GM12878 (cell line): Measurements from ENCODE around the gene PHLDB1. TPM values are rescaled to one million over a fixed set of nuclear protein-coding genes. Genes with fewer than 3 reads are reported as not detected.

ENCODE experiments used
- ATAC-seq: fragments of 200-7000 bp; cut with Tn5 transposase; 3 replicates; pipeline ENCODE4 v1.9.1; 2020; ENCODE audit warnings: mild to moderate bottlenecking, moderate library complexity
- BruUV-seq: library from RNA; stranded (reverse); fragments of 400-500 nt; replicated peaks from 2 replicates; lab custom pipeline; 2021; lab: Mats Ljungman, UMichigan
- CTCF ChIA-PET: fragments of 300-600 bp; sonication (Branson Sonifier 250); formaldehyde crosslinking; extraction: SDS; loops from one replicate; lab custom pipeline; 2021; ENCODE audit warnings: inconsistent platforms; lab: Yijun Ruan, JAX
- POLR2A ChIA-PET: fragments of 350-600 bp; formaldehyde crosslinking; extraction: SDS; loops from one replicate; lab custom pipeline; 2021; ENCODE audit warnings: inconsistent platforms; lab: Charles Lee
- RAD21 ChIA-PET: fragments of 300-600 bp; sonication (Branson Sonifier 250); formaldehyde crosslinking; loops from one replicate; lab custom pipeline; 2023; ENCODE audit warnings: antibody characterized with exemption; ENCODE audit not compliant: unreplicated experiment; lab: Charles Lee
- SMC1A ChIA-PET: fragments of 300-600 bp; sonication (Branson Sonifier 250); formaldehyde crosslinking; loops from one replicate; lab custom pipeline; 2023; ENCODE audit not compliant: unreplicated experiment, uncharacterized antibody; lab: Charles Lee
- DNase-seq: peaks from one replicate; pipeline ENCODE4 v3.0.0-alpha.2; 2011; ENCODE audit warnings: low read depth, low spot score
- FAIRE-seq: peaks from 3 replicates; lab custom pipeline; 2011; peaks lifted over from hg19 to GRCh38; lab: Jason Lieb, UNC
- H2AFZ ChIP-seq: 2 replicates; pipeline ENCODE4 v1.6.0; 2011; ENCODE audit warnings: low read depth, low read length, control low read depth; ENCODE audit not compliant: control insufficient read depth
- H3K27ac ChIP-seq: 2 replicates; pipeline ENCODE4 v1.5.1; 2011; ENCODE audit warnings: control low read depth; ENCODE audit not compliant: control insufficient read depth, insufficient read depth
- H3K27me3 ChIP-seq, 2 experiments: replicated peaks in 1 of 2; 2 replicates each; pipeline versions ENCODE4 v1.6.0 to v1.6.1; 2011; ENCODE audit warnings: low read length in 1 of 2; ENCODE audit not compliant: control insufficient read depth in 2 of 2, insufficient read depth in 2 of 2
- H3K36me3 ChIP-seq, 2 experiments: 2 replicates each; pipeline ENCODE4 v1.5.1; 2011; ENCODE audit warnings: low read length in 1 of 2; ENCODE audit not compliant: control insufficient read depth in 2 of 2, insufficient read depth in 2 of 2
- H3K4me1 ChIP-seq: 2 replicates; pipeline ENCODE4 v1.6.1; 2011; ENCODE audit warnings: mild to moderate bottlenecking, low read length, moderate library complexity, mixed read lengths; ENCODE audit not compliant: control insufficient read depth, insufficient read depth
- H3K4me2 ChIP-seq: 2 replicates; pipeline ENCODE4 v1.6.0; 2011; ENCODE audit warnings: control low read depth; ENCODE audit not compliant: control insufficient read depth, insufficient read depth
- H3K4me3 ChIP-seq: fragments of 200-600 bp; sonication (generic); 2 replicates; pipeline ENCODE4 v1.5.1; 2016
- H3K79me2 ChIP-seq: 2 replicates; pipeline ENCODE4 v1.6.0; 2011; ENCODE audit warnings: low read length; ENCODE audit not compliant: control insufficient read depth, insufficient read depth
- H3K9ac ChIP-seq: 2 replicates; pipeline ENCODE4 v1.8.0; 2011; ENCODE audit warnings: low read length, control low read depth, mixed read lengths; ENCODE audit not compliant: control insufficient read depth, insufficient read depth
- H3K9me3 ChIP-seq: replicated peaks from 3 replicates; pipeline ENCODE4 v1.5.1; 2011; ENCODE audit warnings: mild to moderate bottlenecking, low read length; ENCODE audit not compliant: control insufficient read depth, insufficient read depth
- H4K20me1 ChIP-seq: 2 replicates; pipeline ENCODE4 v1.6.0; 2011; ENCODE audit not compliant: control insufficient read depth, insufficient read depth
- BHLHE40 ChIP-seq, 2 experiments: fragments of 450-650 bp in 1 of 2; IDR thresholded peaks; 2 replicates each; pipeline ENCODE4 v1.6.1; 2011 to 2017; ENCODE audit warnings: low read depth in 2 of 2, borderline replicate concordance in 1 of 2, improper control_type of control experiment in 1 of 2, low read length in 1 of 2, mild to moderate bottlenecking in 1 of 2
- NFYA ChIP-seq: IDR thresholded peaks from 2 replicates; pipeline ENCODE4 v1.6.1; 2011; ENCODE audit warnings: low read depth, mild to moderate bottlenecking, low read length, improper control_type of control experiment, borderline replicate concordance
- PAX5 ChIP-seq: IDR thresholded peaks from 2 replicates; pipeline ENCODE4 v1.6.1; 2011; ENCODE audit warnings: low read depth, low read length, borderline replicate concordance
- POLR2AphosphoS2 ChIP-seq: IDR thresholded peaks from 2 replicates; pipeline ENCODE4 v1.6.1; 2011; ENCODE audit warnings: low read depth, mild to moderate bottlenecking, low read length, improper control_type of control experiment, moderate library complexity
- RAD21 ChIP-seq: IDR thresholded peaks from 2 replicates; pipeline ENCODE4 v1.6.1; 2011; ENCODE audit warnings: mild to moderate bottlenecking, low read depth, low read length, moderate library complexity; ENCODE audit not compliant: insufficient read depth
- RUNX3 ChIP-seq: IDR thresholded peaks from 2 replicates; pipeline ENCODE4 v1.6.1; 2012; ENCODE audit warnings: low read length, inconsistent platforms
- SRF ChIP-seq, 2 experiments: IDR thresholded peaks; 2 replicates each; pipeline ENCODE4 v1.6.1; 2011; ENCODE audit warnings: low read depth in 2 of 2, low read length in 2 of 2, mild to moderate bottlenecking in 1 of 2, moderate library complexity in 1 of 2
- ZBED1 ChIP-seq: IDR thresholded peaks from 2 replicates; pipeline ENCODE4 v1.6.1; 2016; ENCODE audit warnings: borderline replicate concordance
- WGBS: methylation state at CpG from one replicate; pipeline ENCODE4 v1.1.6; 2016; ENCODE audit warnings: low lambda C conversion rate; ENCODE audit not compliant: insufficient replicate concordance, insufficient coverage; ENCODE audit errors: missing lambda C conversion rate; 5-methylcytosine and 5-hydroxymethylcytosine counted together
- in situ Hi-C: fragments of 300-500 bp; cut with MboI; formaldehyde crosslinking; loops from 9 replicates; pipeline ENCODE4 v1.14.3; 2018; ENCODE audit warnings: mixed read lengths
- intact Hi-C: fragments of 100-400 bp; cut with micrococcal nuclease; formaldehyde crosslinking; loops from one replicate; pipeline ENCODE4 v1.14.2; 2022; ENCODE audit not compliant: unreplicated experiment
- polyA plus RNA-seq, 11 experiments: library from polyadenylated mRNA; depleted of rRNA in 4 of 11; unstranded in 6 of 11; stranded (reverse) in 5 of 11; fragments of >200 nt; fragmentation: Nextera tagmentation in 4 of 11; fragmentation: Illumina TruSeq in 1 of 11; extraction: Ambion mirVana in 4 of 11; extraction: Trizol in 1 of 11; gene quantifications; 1 replicate in 1 of 11; 2 replicates in 10 of 11; pipeline versions ENCODE4 v1.2.1 to v1.2.3, GENCODE V29; 2011 to 2016; ENCODE audit warnings: inconsistent platforms in 2 of 11, missing spikeins in 2 of 11, low read depth in 1 of 11
- total RNA-seq, 4 experiments: library from RNA; depleted of rRNA in 3 of 4; stranded (reverse); fragments of >200 nt in 3 of 4; fragmentation: Illumina TruSeq in 1 of 4; extraction: Trizol in 1 of 4; gene quantifications; 2 replicates each; pipeline versions ENCODE4 v1.2.1 to v1.2.3, GENCODE V29; 2013 to 2021
- TF ChIP-seq, protein P1 (sequence below): IDR thresholded peaks from 2 replicates; pipeline ENCODE4 v1.6.1; 2012; ENCODE audit warnings: low read depth, low read length, improper control_type of control experiment
- TF ChIP-seq, protein P2 (sequence below): fragments of 450-650 bp; IDR thresholded peaks from 2 replicates; pipeline ENCODE4 v1.6.1; 2016; ENCODE audit warnings: mild to moderate bottlenecking
- TF ChIP-seq, protein P3 (sequence below): fragments of 450-650 bp; IDR thresholded peaks from 2 replicates; pipeline ENCODE4 v1.6.1; 2018; ENCODE audit warnings: mild to moderate bottlenecking, low read depth, moderate library complexity; ENCODE audit not compliant: partially characterized antibody
- TF ChIP-seq, protein P4 (sequence below): IDR thresholded peaks from 2 replicates; pipeline ENCODE4 v1.6.1; 2012; ENCODE audit warnings: low read depth, low read length, improper control_type of control experiment
- TF ChIP-seq, protein P5 (sequence below): fragments of 150-350 bp; IDR thresholded peaks from 2 replicates; pipeline ENCODE4 v1.6.1; 2016; ENCODE audit warnings: low read depth, low read length

The PHLDB1 gene
- total and polyA plus RNA-seq, 10 of the 15 experiments (the other 5 are each of a cell fraction or from before 2014, with no cell fraction given) = 0.03 to 0.26 (median 0.18) TPM; not detected in 4

DNA sequence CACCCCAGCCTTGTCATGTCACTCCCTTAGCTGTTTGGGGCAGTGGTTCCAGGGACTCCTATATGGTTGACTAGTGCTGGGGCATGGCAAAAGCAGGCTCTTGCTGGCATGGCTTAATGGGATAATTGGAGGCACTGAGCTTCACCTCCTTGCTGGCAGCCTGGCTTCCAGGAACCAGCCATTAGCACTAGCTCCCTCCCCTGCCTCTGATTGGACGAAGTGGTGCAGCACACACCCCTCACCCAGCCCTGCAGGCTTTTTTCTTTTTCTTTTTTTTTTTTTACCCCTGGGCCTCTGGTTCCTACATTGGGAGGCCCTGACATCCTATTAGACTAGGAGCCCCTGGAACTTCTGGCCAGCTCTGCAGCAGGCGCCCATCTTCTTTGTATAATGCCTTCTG lies 18.6 kb downstream of the PHLDB1 start:
- Histone ChIP-seq H4K20me1 (no peaks in the 10 kb centered on the region), H3K4me3 (no peak overlapping the region), H3K9me3 (no peaks in the 10 kb centered on the region), H3K79me2 (no peaks in the 10 kb centered on the region), H2AFZ (no peak overlapping the region), H3K9ac (no peak overlapping the region), H3K27me3 (peaks cover 2 to 5% of the 10 kb centered on the region in 2 experiments), H3K4me1 (no peaks in the 10 kb centered on the region), H3K27ac (no peak overlapping the region), H3K4me2 (no peak overlapping the region), H3K36me3 (no peaks in the 10 kb centered on the region)
- ATAC-seq = no peak
- intact Hi-C loops (no loop called here), in situ Hi-C loops (no loop called here)
- BruUV-seq = no TSS peak
- ChIA-PET POLR2A (interaction anchor here (0.7 kb wide), 1 partner anchor 53 kb away, joined by 3 read pairs; the partner anchor contains the start of gene TREH), RAD21 (interaction anchor here (0.9 kb wide), 1 partner anchor 17 kb away, joined by 3 read pairs; no protein-coding TSS in a partner anchor), SMC1A (interaction anchor here (0.6 kb wide), 1 partner anchor 325 kb away, joined by 3 read pairs; no protein-coding TSS in a partner anchor), CTCF (no interaction called here)
- DNase-seq = no peak
- FAIRE-seq = no peak
- 8% methylated on average over 2 of the region's 2 CpGs for WGBS
- no peak for TF ChIP-seq NFYA
- TF ChIP-seq, protein P1, sequence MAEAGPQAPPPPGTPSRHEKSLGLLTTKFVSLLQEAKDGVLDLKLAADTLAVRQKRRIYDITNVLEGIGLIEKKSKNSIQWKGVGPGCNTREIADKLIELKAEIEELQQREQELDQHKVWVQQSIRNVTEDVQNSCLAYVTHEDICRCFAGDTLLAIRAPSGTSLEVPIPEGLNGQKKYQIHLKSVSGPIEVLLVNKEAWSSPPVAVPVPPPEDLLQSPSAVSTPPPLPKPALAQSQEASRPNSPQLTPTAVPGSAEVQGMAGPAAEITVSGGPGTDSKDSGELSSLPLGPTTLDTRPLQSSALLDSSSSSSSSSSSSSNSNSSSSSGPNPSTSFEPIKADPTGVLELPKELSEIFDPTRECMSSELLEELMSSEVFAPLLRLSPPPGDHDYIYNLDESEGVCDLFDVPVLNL = no peak
- no peak for TF ChIP-seq BHLHE40 (IDR thresholded peaks at IDR 0.05; ENCODE audit: borderline replicate concordance in 1 of 2, low read depth in 2 of 2, low read length in 1 of 2)
- no peak for TF ChIP-seq PAX5
- TF ChIP-seq, protein P2, sequence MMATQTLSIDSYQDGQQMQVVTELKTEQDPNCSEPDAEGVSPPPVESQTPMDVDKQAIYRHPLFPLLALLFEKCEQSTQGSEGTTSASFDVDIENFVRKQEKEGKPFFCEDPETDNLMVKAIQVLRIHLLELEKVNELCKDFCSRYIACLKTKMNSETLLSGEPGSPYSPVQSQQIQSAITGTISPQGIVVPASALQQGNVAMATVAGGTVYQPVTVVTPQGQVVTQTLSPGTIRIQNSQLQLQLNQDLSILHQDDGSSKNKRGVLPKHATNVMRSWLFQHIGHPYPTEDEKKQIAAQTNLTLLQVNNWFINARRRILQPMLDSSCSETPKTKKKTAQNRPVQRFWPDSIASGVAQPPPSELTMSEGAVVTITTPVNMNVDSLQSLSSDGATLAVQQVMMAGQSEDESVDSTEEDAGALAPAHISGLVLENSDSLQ = no peak
- no peak for TF ChIP-seq POLR2AphosphoS2
- TF ChIP-seq ZBED1 = no peak
- TF ChIP-seq SRF (IDR thresholded peaks at IDR 0.05; ENCODE audit: low read depth in 2 of 2, low read length in 2 of 2) = no peak
- TF ChIP-seq, protein P3, sequence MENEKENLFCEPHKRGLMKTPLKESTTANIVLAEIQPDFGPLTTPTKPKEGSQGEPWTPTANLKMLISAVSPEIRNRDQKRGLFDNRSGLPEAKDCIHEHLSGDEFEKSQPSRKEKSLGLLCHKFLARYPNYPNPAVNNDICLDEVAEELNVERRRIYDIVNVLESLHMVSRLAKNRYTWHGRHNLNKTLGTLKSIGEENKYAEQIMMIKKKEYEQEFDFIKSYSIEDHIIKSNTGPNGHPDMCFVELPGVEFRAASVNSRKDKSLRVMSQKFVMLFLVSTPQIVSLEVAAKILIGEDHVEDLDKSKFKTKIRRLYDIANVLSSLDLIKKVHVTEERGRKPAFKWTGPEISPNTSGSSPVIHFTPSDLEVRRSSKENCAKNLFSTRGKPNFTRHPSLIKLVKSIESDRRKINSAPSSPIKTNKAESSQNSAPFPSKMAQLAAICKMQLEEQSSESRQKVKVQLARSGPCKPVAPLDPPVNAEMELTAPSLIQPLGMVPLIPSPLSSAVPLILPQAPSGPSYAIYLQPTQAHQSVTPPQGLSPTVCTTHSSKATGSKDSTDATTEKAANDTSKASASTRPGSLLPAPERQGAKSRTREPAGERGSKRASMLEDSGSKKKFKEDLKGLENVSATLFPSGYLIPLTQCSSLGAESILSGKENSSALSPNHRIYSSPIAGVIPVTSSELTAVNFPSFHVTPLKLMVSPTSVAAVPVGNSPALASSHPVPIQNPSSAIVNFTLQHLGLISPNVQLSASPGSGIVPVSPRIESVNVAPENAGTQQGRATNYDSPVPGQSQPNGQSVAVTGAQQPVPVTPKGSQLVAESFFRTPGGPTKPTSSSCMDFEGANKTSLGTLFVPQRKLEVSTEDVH = no peak
- no peak for TF ChIP-seq RAD21
- TF ChIP-seq, protein P4, sequence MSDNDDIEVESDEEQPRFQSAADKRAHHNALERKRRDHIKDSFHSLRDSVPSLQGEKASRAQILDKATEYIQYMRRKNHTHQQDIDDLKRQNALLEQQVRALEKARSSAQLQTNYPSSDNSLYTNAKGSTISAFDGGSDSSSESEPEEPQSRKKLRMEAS = no peak
- TF ChIP-seq, protein P5, sequence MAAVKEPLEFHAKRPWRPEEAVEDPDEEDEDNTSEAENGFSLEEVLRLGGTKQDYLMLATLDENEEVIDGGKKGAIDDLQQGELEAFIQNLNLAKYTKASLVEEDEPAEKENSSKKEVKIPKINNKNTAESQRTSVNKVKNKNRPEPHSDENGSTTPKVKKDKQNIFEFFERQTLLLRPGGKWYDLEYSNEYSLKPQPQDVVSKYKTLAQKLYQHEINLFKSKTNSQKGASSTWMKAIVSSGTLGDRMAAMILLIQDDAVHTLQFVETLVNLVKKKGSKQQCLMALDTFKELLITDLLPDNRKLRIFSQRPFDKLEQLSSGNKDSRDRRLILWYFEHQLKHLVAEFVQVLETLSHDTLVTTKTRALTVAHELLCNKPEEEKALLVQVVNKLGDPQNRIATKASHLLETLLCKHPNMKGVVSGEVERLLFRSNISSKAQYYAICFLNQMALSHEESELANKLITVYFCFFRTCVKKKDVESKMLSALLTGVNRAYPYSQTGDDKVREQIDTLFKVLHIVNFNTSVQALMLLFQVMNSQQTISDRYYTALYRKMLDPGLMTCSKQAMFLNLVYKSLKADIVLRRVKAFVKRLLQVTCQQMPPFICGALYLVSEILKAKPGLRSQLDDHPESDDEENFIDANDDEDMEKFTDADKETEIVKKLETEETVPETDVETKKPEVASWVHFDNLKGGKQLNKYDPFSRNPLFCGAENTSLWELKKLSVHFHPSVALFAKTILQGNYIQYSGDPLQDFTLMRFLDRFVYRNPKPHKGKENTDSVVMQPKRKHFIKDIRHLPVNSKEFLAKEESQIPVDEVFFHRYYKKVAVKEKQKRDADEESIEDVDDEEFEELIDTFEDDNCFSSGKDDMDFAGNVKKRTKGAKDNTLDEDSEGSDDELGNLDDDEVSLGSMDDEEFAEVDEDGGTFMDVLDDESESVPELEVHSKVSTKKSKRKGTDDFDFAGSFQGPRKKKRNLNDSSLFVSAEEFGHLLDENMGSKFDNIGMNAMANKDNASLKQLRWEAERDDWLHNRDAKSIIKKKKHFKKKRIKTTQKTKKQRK = no peak
- no peak for TF ChIP-seq RUNX3
